HepG2 (cell line): ENCODE measurements around the gene OPRL1. TPM values are rescaled to one million over a fixed set of nuclear protein-coding genes. Genes with fewer than 3 reads are reported as not detected.

Source experiments
- FOSL1 ChIP-seq: sonication (generic); formaldehyde crosslinking; IDR thresholded peaks from 2 replicates; pipeline ENCODE4 v1.9.0; 2021; ENCODE audit warnings: missing genetic modification reagents, borderline replicate concordance
- HOXA5 ChIP-seq: sonication (generic); formaldehyde crosslinking; IDR thresholded peaks from 2 replicates; pipeline ENCODE4 v1.4.0; 2020; ENCODE audit warnings: missing genetic modification reagents
- MEIS2 ChIP-seq: sonication (generic); formaldehyde crosslinking; IDR thresholded peaks from 2 replicates; pipeline ENCODE4 v1.9.0; 2021; ENCODE audit warnings: mild to moderate bottlenecking, missing genetic modification reagents
- MTA3 ChIP-seq: sonication (generic); formaldehyde crosslinking; IDR thresholded peaks from 2 replicates; pipeline ENCODE4 v1.4.0; 2020; ENCODE audit warnings: missing genetic modification reagents
- NFKBIZ ChIP-seq: IDR thresholded peaks from 2 replicates; pipeline ENCODE4 v1.6.1; 2018; ENCODE audit warnings: missing genetic modification reagents, missing compliant biosample characterization
- NFYB ChIP-seq: sonication (generic); formaldehyde crosslinking; IDR thresholded peaks from 2 replicates; pipeline ENCODE4 v1.4.0; 2020; ENCODE audit warnings: missing genetic modification reagents
- SIX1 ChIP-seq: sonication (generic); formaldehyde crosslinking; IDR thresholded peaks from 2 replicates; pipeline ENCODE4 v1.4.0; 2020; ENCODE audit warnings: missing genetic modification reagents, borderline replicate concordance
- ZNF124 ChIP-seq: sonication (generic); formaldehyde crosslinking; IDR thresholded peaks from 2 replicates; pipeline ENCODE4 v1.4.0; 2020; ENCODE audit warnings: missing genetic modification reagents
- ZNF230 ChIP-seq: sonication (generic); formaldehyde crosslinking; IDR thresholded peaks from 2 replicates; pipeline ENCODE4 v1.4.0; 2020; ENCODE audit warnings: mild to moderate bottlenecking, missing genetic modification reagents
- ZNF333 ChIP-seq: sonication (generic); formaldehyde crosslinking; IDR thresholded peaks from 2 replicates; pipeline ENCODE4 v1.4.0; 2020; ENCODE audit warnings: mild to moderate bottlenecking, missing genetic modification reagents, borderline replicate concordance
- ZNF44 ChIP-seq: sonication (generic); formaldehyde crosslinking; IDR thresholded peaks from 2 replicates; pipeline ENCODE4 v1.5.1; 2020; ENCODE audit warnings: mild to moderate bottlenecking, missing genetic modification reagents
- ZNF672 ChIP-seq: sonication (generic); formaldehyde crosslinking; IDR thresholded peaks from 2 replicates; pipeline ENCODE4 v1.8.1; 2022; ENCODE audit warnings: missing genetic modification reagents
- ZNF720 ChIP-seq: sonication (generic); formaldehyde crosslinking; IDR thresholded peaks from 2 replicates; pipeline ENCODE4 v1.4.0; 2020; ENCODE audit warnings: missing genetic modification reagents
- ZNF891 ChIP-seq: sonication (generic); formaldehyde crosslinking; IDR thresholded peaks from 2 replicates; pipeline ENCODE4 v1.5.0; 2020; ENCODE audit warnings: mild to moderate bottlenecking, missing genetic modification reagents
- polyA plus RNA-seq, 8 experiments: library from polyadenylated mRNA; depleted of rRNA in 3 of 8; stranded (reverse) in 7 of 8; unstranded in 1 of 8; fragments of >200 nt; fragmentation: Illumina TruSeq in 4 of 8; extraction: Trizol in 4 of 8; gene quantifications; 2 replicates each; pipeline versions ENCODE4 v1.2.1 to v1.2.3, GENCODE V29; 2011 to 2016; ENCODE audit warnings: low read depth in 4 of 8, missing spikeins in 1 of 8, mixed read lengths in 1 of 8; ENCODE audit not compliant: insufficient read depth in 1 of 8
- total RNA-seq, 5 experiments: library from RNA; depleted of rRNA; stranded (reverse); fragments of >200 nt; fragmentation: Illumina TruSeq; extraction: Trizol; gene quantifications; 2 replicates each; pipeline ENCODE4 v1.2.3, GENCODE V29; 2016; ENCODE audit warnings: low read depth in 1 of 5
- TF ChIP-seq, protein P1 (sequence below): sonication (generic); formaldehyde crosslinking; IDR thresholded peaks from 2 replicates; pipeline ENCODE4 v1.4.0; 2020; ENCODE audit warnings: mild to moderate bottlenecking, missing genetic modification reagents
- TF ChIP-seq, protein P2 (sequence below): sonication (generic); formaldehyde crosslinking; IDR thresholded peaks from 2 replicates; pipeline ENCODE4 v1.5.1; 2020; ENCODE audit warnings: mild to moderate bottlenecking, missing genetic modification reagents, moderate library complexity
- TF ChIP-seq, protein P3 (sequence below): sonication (generic); formaldehyde crosslinking; IDR thresholded peaks from 2 replicates; pipeline ENCODE4 v1.9.0; 2021; ENCODE audit warnings: missing genetic modification reagents, borderline replicate concordance
- TF ChIP-seq, protein P4 (sequence below): sonication (generic); formaldehyde crosslinking; IDR thresholded peaks from 2 replicates; pipeline ENCODE4 v1.5.0; 2020; ENCODE audit warnings: missing genetic modification reagents
- TF ChIP-seq, protein P5 (sequence below): sonication (generic); formaldehyde crosslinking; IDR thresholded peaks from 2 replicates; pipeline ENCODE4 v1.5.0; 2020; ENCODE audit warnings: mild to moderate bottlenecking, missing genetic modification reagents, borderline replicate concordance

The OPRL1 gene
- total and polyA plus RNA-seq, 2 of the 13 experiments (the other 11 are each of a cell fraction or from before 2014, with no cell fraction given): 0.35 to 0.71 TPM

DNA sequence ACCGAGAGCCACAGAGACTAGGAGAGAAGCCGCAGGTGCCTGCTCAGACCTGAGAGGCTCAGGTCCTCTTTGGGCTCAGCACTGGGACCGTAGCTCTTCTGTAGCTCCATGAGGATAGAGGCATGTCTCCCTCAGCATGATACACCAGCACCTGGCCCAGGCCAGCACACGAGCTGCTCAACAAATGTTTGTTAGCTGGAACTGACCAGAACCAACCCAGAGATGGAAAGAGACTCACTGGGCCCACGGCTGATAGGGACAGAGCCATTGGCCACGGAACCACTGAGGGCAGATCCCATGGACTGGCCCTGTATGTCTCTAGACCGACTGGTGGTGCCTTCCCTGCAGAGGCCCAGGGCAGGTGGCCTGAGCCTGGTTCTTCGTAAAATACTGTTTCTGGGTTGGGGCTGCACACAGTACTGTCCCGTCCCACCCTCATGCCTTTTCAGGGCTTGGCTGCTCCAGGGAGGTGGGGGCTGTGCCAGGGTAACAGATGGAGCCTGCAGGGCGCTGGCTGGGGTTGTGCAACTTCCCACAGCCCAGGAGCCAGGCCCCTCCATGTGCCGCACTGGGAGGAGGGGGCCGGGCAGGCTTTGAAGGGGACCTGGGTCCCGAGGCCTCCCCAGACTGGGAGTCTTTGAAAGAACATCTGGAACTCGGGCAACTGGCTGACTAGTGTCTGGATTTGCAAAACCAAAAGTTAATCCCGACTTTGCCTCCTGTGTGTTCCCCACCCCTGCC is 38.7 kb upstream of the OPRL1 start (continued):
- TF ChIP-seq, protein P1, sequence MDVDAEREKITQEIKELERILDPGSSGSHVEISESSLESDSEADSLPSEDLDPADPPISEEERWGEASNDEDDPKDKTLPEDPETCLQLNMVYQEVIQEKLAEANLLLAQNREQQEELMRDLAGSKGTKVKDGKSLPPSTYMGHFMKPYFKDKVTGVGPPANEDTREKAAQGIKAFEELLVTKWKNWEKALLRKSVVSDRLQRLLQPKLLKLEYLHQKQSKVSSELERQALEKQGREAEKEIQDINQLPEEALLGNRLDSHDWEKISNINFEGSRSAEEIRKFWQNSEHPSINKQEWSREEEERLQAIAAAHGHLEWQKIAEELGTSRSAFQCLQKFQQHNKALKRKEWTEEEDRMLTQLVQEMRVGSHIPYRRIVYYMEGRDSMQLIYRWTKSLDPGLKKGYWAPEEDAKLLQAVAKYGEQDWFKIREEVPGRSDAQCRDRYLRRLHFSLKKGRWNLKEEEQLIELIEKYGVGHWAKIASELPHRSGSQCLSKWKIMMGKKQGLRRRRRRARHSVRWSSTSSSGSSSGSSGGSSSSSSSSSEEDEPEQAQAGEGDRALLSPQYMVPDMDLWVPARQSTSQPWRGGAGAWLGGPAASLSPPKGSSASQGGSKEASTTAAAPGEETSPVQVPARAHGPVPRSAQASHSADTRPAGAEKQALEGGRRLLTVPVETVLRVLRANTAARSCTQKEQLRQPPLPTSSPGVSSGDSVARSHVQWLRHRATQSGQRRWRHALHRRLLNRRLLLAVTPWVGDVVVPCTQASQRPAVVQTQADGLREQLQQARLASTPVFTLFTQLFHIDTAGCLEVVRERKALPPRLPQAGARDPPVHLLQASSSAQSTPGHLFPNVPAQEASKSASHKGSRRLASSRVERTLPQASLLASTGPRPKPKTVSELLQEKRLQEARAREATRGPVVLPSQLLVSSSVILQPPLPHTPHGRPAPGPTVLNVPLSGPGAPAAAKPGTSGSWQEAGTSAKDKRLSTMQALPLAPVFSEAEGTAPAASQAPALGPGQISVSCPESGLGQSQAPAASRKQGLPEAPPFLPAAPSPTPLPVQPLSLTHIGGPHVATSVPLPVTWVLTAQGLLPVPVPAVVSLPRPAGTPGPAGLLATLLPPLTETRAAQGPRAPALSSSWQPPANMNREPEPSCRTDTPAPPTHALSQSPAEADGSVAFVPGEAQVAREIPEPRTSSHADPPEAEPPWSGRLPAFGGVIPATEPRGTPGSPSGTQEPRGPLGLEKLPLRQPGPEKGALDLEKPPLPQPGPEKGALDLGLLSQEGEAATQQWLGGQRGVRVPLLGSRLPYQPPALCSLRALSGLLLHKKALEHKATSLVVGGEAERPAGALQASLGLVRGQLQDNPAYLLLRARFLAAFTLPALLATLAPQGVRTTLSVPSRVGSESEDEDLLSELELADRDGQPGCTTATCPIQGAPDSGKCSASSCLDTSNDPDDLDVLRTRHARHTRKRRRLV (CRISPR knock-in tag): 0 out of 2 replicates have a peak, but pooled peaks have one; percentile 15
- peak; percentile 19; the same call in 1 of the 2 replicates for TF ChIP-seq MEIS2 (CRISPR knock-in tag)
- TF ChIP-seq MTA3 (CRISPR knock-in tag): no peak
- peak; percentile 18 for TF ChIP-seq NFYB (CRISPR knock-in tag)
- TF ChIP-seq, protein P2, sequence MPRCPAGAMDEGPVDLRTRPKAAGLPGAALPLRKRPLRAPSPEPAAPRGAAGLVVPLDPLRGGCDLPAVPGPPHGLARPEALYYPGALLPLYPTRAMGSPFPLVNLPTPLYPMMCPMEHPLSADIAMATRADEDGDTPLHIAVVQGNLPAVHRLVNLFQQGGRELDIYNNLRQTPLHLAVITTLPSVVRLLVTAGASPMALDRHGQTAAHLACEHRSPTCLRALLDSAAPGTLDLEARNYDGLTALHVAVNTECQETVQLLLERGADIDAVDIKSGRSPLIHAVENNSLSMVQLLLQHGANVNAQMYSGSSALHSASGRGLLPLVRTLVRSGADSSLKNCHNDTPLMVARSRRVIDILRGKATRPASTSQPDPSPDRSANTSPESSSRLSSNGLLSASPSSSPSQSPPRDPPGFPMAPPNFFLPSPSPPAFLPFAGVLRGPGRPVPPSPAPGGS (CRISPR knock-in tag): peak; percentile 53; the same call in 1 of the 2 replicates
- TF ChIP-seq ZNF44: 0 out of 2 replicates have a peak, but pooled peaks have one; percentile 2
- no peak for TF ChIP-seq ZNF124 (CRISPR knock-in tag)
- TF ChIP-seq FOSL1: no peak
- no peak for TF ChIP-seq ZNF720 (CRISPR knock-in tag)
- TF ChIP-seq ZNF230 (CRISPR knock-in tag): 0 out of 2 replicates have a peak, but pooled peaks have one; percentile 70
- TF ChIP-seq, protein P3, sequence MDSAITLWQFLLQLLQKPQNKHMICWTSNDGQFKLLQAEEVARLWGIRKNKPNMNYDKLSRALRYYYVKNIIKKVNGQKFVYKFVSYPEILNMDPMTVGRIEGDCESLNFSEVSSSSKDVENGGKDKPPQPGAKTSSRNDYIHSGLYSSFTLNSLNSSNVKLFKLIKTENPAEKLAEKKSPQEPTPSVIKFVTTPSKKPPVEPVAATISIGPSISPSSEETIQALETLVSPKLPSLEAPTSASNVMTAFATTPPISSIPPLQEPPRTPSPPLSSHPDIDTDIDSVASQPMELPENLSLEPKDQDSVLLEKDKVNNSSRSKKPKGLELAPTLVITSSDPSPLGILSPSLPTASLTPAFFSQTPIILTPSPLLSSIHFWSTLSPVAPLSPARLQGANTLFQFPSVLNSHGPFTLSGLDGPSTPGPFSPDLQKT (CRISPR knock-in tag): 0 out of 2 replicates have a peak, but pooled peaks have one; percentile 29
- peak; percentile 80; the same call in 1 of the 2 replicates for TF ChIP-seq NFKBIZ (CRISPR knock-in tag)
- TF ChIP-seq HOXA5 (CRISPR knock-in tag): peak; percentile 85
- TF ChIP-seq, protein P4, sequence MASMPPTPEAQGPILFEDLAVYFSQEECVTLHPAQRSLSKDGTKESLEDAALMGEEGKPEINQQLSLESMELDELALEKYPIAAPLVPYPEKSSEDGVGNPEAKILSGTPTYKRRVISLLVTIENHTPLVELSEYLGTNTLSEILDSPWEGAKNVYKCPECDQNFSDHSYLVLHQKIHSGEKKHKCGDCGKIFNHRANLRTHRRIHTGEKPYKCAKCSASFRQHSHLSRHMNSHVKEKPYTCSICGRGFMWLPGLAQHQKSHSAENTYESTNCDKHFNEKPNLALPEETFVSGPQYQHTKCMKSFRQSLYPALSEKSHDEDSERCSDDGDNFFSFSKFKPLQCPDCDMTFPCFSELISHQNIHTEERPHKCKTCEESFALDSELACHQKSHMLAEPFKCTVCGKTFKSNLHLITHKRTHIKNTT: 0 out of 2 replicates have a peak, but pooled peaks have one; percentile 23
- no peak for TF ChIP-seq ZNF672 (CRISPR knock-in tag)
- TF ChIP-seq, protein P5, sequence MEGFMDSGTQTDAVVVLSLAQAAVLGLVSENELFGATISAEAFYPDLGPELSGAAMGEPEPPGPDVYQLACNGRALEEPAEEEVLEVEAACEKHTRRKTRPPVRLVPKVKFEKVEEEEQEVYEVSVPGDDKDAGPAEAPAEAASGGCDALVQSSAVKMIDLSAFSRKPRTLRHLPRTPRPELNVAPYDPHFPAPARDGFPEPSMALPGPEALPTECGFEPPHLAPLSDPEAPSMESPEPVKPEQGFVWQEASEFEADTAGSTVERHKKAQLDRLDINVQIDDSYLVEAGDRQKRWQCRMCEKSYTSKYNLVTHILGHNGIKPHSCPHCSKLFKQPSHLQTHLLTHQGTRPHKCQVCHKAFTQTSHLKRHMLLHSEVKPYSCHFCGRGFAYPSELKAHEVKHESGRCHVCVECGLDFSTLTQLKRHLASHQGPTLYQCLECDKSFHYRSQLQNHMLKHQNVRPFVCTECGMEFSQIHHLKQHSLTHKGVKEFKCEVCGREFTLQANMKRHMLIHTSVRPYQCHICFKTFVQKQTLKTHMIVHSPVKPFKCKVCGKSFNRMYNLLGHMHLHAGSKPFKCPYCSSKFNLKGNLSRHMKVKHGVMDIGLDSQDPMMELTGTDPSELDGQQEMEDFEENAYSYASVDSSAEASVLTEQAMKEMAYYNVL (CRISPR knock-in tag): peak; percentile 11; the same call in 1 of the 2 replicates
- TF ChIP-seq ZNF891: peak; percentile 30
- no peak for TF ChIP-seq ZNF333
- TF ChIP-seq SIX1 (CRISPR knock-in tag): no peak
